ENCODE measurements around the gene CR1L. TPM values are rescaled to one million over a fixed set of nuclear protein-coding genes. Genes with fewer than 3 reads are reported as not detected.
A peak's percentile ranks its signal among the peaks of the same experiment; 100 is the strongest.

The CR1L gene
- total and polyA plus RNA-seq, 2 of the 8 experiments (the other 6 are each of a cell fraction or from before 2014, with no cell fraction given): 0.39 TPM; not detected in 1

GRCh38 chr1:207747627-207748492 is 102.9 kb downstream of the CR1L start:
- H3K56ac ChIP-seq (replicated peaks; ENCODE audit: insufficient read length, low read depth, low read length): no peak overlapping the region
- H3K4me1 ChIP-seq (replicated peaks in 1 of 4; ENCODE audit: control insufficient read depth in 3 of 4, insufficient read depth in 4 of 4, low read length in 3 of 4): peaks cover 0 to 12% (median 10%) of the 10 kb centered on the region in 4 experiments
- H2BK5ac ChIP-seq (ENCODE audit: low read depth, low read length): no peak overlapping the region
- no peak overlapping the region for H4K91ac ChIP-seq (replicated peaks; ENCODE audit: insufficient read length, low read length)
- H4K8ac ChIP-seq (ENCODE audit: extremely low read depth, insufficient read depth, low read length): no peak overlapping the region
- peak overlapping the region in 1 of 2 experiments; percentile 20; a peak in 1 of 4 replicates for H3K4me2 ChIP-seq (ENCODE audit: insufficient read depth in 1 of 2, low read depth in 2 of 2, low read length in 2 of 2)
- H3K4ac ChIP-seq (replicated peaks; ENCODE audit: insufficient read length, low read depth, low read length): no peak overlapping the region
- peaks cover 8 to 23% of the 10 kb centered on the region in 2 experiments for H3K79me2 ChIP-seq (ENCODE audit: control insufficient read depth in 1 of 2, insufficient read depth in 2 of 2, low read length in 2 of 2)
- no peak overlapping the region for H3K27ac ChIP-seq (ENCODE audit: low read depth, low read length)
- 84% methylated on average over 15 of the region's 15 CpGs; no CpG with 5 or more reads in 1 of the 2 experiments for WGBS, 2 experiments (ENCODE audit: extremely low coverage in 1 of 2, insufficient coverage in 1 of 2, insufficient read length in 1 of 2, insufficient replicate concordance in 2 of 2, low coverage in 1 of 2, low lambda C conversion rate in 2 of 2, missing lambda C conversion rate in 1 of 2)
- no peak overlapping the region for H3K18ac ChIP-seq (ENCODE audit: extremely low read depth, low read length)
- H3K9ac ChIP-seq (replicated peaks in 1 of 4; ENCODE audit: extremely low read depth in 1 of 4, low read depth in 3 of 4, low read length in 3 of 4): no peak overlapping the region
- H2BK12ac ChIP-seq (ENCODE audit: low read depth, low read length): no peak overlapping the region
- H2AK5ac ChIP-seq (ENCODE audit: low read depth, low read length): no peak overlapping the region
- ChIA-PET POLR2A (ENCODE audit: partially characterized antibody) (interaction anchor here (0.8 to 1.0 kb wide), 2 partner anchors 8 to 49 kb away, joined by 3 read pairs; no protein-coding TSS in a partner anchor), CTCF (ENCODE audit: partially characterized antibody) (interaction anchor here (1.1 to 1.3 kb wide), 2 partner anchors 85 to 152 kb away, joined by 3 read pairs; no protein-coding TSS in a partner anchor)
- H3K9me3 ChIP-seq (ENCODE audit: insufficient read depth in 2 of 2, low read depth in 1 of 2, low read length in 1 of 2): no peaks in the 10 kb centered on the region
- H4K20me1 ChIP-seq (replicated peaks in 1 of 2; ENCODE audit: control insufficient read depth in 1 of 2, insufficient read depth in 2 of 2, low read length in 2 of 2): peaks cover 0 to under 1% of the 10 kb centered on the region in 2 experiments
- H2AFZ ChIP-seq (ENCODE audit: low read length): no peak overlapping the region
- no peaks in the 10 kb centered on the region for H3K27me3 ChIP-seq (replicated peaks in 1 of 4; ENCODE audit: control insufficient read depth in 3 of 4, extremely low read depth in 1 of 4, insufficient read depth in 3 of 4, low read length in 3 of 4)
- H3K79me1 ChIP-seq (ENCODE audit: low read depth, low read length): no peaks in the 10 kb centered on the region
- H4K5ac ChIP-seq (ENCODE audit: insufficient read length, low read depth, low read length): no peak overlapping the region
- H3K14ac ChIP-seq (ENCODE audit: insufficient read length): no peak overlapping the region
- H2BK15ac ChIP-seq (ENCODE audit: low read length): no peak overlapping the region
- FAIRE-seq (no peak), DNase-seq (ENCODE audit: low read depth in 1 of 2, low spot score in 2 of 2) (peak in 1 of 2 experiments; percentile 51)
- H3K23me2 ChIP-seq (ENCODE audit: low read depth, low read length): 0 out of 2 replicates have a peak, but pooled peaks cover 2% of the 10 kb centered on the region
- H2BK120ac ChIP-seq (replicated peaks; ENCODE audit: low read depth, low read length): no peak overlapping the region
- no peak overlapping the region for H2BK20ac ChIP-seq (ENCODE audit: low read length)
- H3K36me3 ChIP-seq (ENCODE audit: control insufficient read depth in 2 of 4, insufficient read depth in 4 of 4, low read length in 3 of 4): no peaks in the 10 kb centered on the region
- no peak overlapping the region for H3K23ac ChIP-seq (ENCODE audit: insufficient read length)
- no peak overlapping the region for H3K4me3 ChIP-seq (ENCODE audit: extremely low read depth in 1 of 4, insufficient read depth in 2 of 4, low read depth in 3 of 4, low read length in 4 of 4)
- TF ChIP-seq E2F6 (IDR thresholded peaks at IDR 0.05) (peak; percentile 65), CREB1 (IDR thresholded peaks at IDR 0.05) (no peak), YY1 (IDR thresholded peaks at IDR 0.05; ENCODE audit: low read depth, low read length) (peak; percentile 70; the same call in 1 of the 2 replicates), ASH2L (IDR thresholded peaks at IDR 0.05; ENCODE audit: low read length) (no peak)
